Stimulated activated CD4-positive, alpha-beta T cell treated with anti-CD3 and anti-CD28 coated beads, Interleukin-4, amount 100 ng/mL, for 24 hours (primary cell): ENCODE measurements around the gene GCNT4.

Source experiments
- DNase-seq: peaks from one replicate; pipeline ENCODE4 v3.0.0-alpha.2; 2020

GCNT4 gene

GRCh38 chr5:75049456-75050351, 2.7 kb downstream of the GCNT4 start:
- DNase-seq, result peak; percentile 73

- DNase-seq, result no peak
These were observed 3.9 kb downstream of the GCNT4 start for GRCh38 chr5:75048457-75048953.

GRCh38 chr5:75047356-75047755, 5.0 kb downstream of the GCNT4 start:
- DNase-seq, result no peak

- no peak for DNase-seq
These were observed 5.8 kb downstream of the GCNT4 start for GRCh38 chr5:75046366-75047142.

GRCh38 chr5:75045071-75045470, 7.3 kb downstream of the GCNT4 start:
- no peak for DNase-seq

GRCh38 chr5:75044406-75044805, 8.0 kb downstream of the GCNT4 start:
- no peak for DNase-seq

- DNase-seq, result no peak
These were observed 8.6 kb downstream of the GCNT4 start for GRCh38 chr5:75043633-75044264.

GRCh38 chr5:75042522-75042921, 9.8 kb downstream of the GCNT4 start:
- no peak for DNase-seq

GRCh38 chr5:75040973-75041372, 11.4 kb downstream of the GCNT4 start:
- DNase-seq, result no peak

- DNase-seq, result peak; percentile 60
These were observed 15.3 kb downstream of the GCNT4 start for GRCh38 chr5:75037106-75037505.

GRCh38 chr5:75034137-75034739, 18.1 kb downstream of the GCNT4 start:
- peak; percentile 32 for DNase-seq

- no peak for DNase-seq
These were observed 21.0 kb downstream of the GCNT4 start for GRCh38 chr5:75031366-75031765.

- DNase-seq, result no peak
These were observed 24.3 kb downstream of the GCNT4 start for GRCh38 chr5:75028090-75028489.

GRCh38 chr5:75023368-75024159, 28.8 kb downstream of the GCNT4 start:
- DNase-seq, result peak; percentile 20

GRCh38 chr5:75021800-75022199, 30.6 kb downstream of the GCNT4 start:
- DNase-seq, result no peak

- no peak for DNase-seq
These were observed 31.1 kb downstream of the GCNT4 start for GRCh38 chr5:75021219-75021618.

- no peak for DNase-seq
These were observed 32.2 kb downstream of the GCNT4 start for GRCh38 chr5:75020016-75020656.

GRCh38 chr5:75018805-75019587, 33.4 kb downstream of the GCNT4 start:
- DNase-seq, result no peak

GRCh38 chr5:75017971-75018370, 34.4 kb downstream of the GCNT4 start:
- DNase-seq, result no peak

GRCh38 chr5:75016896-75017295, 35.5 kb downstream of the GCNT4 start:
- DNase-seq, result no peak

GRCh38 chr5:75012748-75013147, 39.6 kb downstream of the GCNT4 start:
- no peak for DNase-seq
